A673 (cell line): Measurements from ENCODE around the gene ST6GALNAC4.

Experiments
- CTCF ChIP-seq: fragments of 300-800, 200-600 bp; sonication (generic); conservative IDR thresholded peaks from 2 replicates; pipeline ENCODE4 v1.5.1; 2017; ENCODE audit warnings: low read depth, mild to moderate bottlenecking, antibody characterized with exemption, low read length, moderate library complexity, mixed read lengths
- EZH2 ChIP-seq: fragments of 200-600 bp; sonication (generic); IDR thresholded peaks from 2 replicates; pipeline ENCODE4 v1.6.1; 2017; ENCODE audit warnings: borderline replicate concordance, low read depth, mild to moderate bottlenecking, mixed read lengths, antibody characterized with exemption, low read length; ENCODE audit not compliant: poor library complexity, severe bottlenecking

DNA sequence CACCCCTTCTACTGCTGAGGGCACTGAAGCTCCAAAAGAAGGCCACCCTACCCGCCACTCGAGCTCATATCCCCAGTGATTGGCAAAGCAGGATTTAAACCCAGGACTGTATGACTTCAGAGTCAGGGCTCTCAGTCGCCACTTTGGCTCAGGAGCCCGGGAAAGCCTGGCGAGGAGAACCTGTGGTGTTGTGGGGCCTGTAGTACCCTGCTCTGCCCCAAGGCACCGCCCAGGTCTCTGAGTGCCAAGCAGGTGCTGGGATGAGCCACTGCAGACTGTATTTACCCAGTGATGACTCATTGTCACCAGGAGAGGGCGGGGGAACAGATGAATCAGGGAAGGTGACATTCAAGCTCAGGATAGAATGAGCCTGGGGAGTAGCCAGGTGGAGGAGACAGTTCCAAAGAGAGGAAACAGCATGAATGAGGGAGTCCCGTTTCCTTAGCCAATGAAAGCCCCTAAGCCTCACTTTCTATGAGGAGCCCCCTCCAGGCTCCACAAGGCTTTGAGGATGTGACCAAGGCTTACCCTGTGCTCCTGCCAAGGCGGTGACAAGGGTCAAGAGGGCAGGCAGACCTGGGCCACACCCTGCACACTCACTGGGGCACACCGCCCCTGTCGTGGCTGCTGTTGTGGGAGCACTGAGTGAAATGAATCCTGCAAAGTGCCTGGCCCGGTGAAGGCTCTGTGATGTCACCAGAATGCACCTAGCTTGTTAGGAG is 38.6 kb upstream of the ST6GALNAC4 start:
- TF ChIP-seq CTCF (peak; percentile 37; the same call in 1 of the 2 replicates), EZH2 (no peak)
